ENCODE data around the gene DGKZ.

DNA sequence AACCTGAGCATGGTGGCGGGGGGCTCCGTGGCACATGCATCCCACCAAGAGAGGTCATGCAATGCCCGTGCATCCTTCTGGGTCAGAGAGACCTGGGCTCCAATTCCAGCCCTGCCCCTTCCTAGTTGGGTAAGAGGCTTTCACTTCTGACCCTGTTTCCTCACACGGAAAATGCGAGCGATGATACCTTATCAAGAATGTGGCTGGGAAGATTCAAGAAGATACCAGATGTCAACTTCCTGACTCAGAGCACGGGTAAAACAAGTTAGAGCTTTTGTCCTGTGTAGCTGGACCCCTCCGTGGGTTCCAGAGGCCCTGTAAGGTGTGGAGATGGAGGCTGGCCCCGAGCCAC, 8.7 kb upstream of the DGKZ start:
- TF ChIP-seq, protein P1, sequence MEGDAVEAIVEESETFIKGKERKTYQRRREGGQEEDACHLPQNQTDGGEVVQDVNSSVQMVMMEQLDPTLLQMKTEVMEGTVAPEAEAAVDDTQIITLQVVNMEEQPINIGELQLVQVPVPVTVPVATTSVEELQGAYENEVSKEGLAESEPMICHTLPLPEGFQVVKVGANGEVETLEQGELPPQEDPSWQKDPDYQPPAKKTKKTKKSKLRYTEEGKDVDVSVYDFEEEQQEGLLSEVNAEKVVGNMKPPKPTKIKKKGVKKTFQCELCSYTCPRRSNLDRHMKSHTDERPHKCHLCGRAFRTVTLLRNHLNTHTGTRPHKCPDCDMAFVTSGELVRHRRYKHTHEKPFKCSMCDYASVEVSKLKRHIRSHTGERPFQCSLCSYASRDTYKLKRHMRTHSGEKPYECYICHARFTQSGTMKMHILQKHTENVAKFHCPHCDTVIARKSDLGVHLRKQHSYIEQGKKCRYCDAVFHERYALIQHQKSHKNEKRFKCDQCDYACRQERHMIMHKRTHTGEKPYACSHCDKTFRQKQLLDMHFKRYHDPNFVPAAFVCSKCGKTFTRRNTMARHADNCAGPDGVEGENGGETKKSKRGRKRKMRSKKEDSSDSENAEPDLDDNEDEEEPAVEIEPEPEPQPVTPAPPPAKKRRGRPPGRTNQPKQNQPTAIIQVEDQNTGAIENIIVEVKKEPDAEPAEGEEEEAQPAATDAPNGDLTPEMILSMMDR (IDR thresholded peaks at IDR 0.05): no peak
- no peak for TF ChIP-seq EP300 (IDR thresholded peaks at IDR 0.05)
- TF ChIP-seq POLR2AphosphoS5 (IDR thresholded peaks at IDR 0.05): no peak
- no peak for TF ChIP-seq POLR2A (IDR thresholded peaks at IDR 0.05)

Data from sigmoid colon (tissue), 4 donors.